Calu3 (cell line): ENCODE results near the gene USP15. TPM values are rescaled to one million over a fixed set of nuclear protein-coding genes. Genes with fewer than 3 reads are reported as not detected.

Experiments
- BruUV-seq: library from RNA; stranded (reverse); fragments of 400-500 nt; replicated peaks from 2 replicates; lab custom pipeline; 2021; lab: Mats Ljungman, UMichigan
- CTCF ChIA-PET: fragments of 300-600 bp; sonication (Branson Sonifier 250); formaldehyde crosslinking; loops from one replicate; lab custom pipeline; 2022; ENCODE audit warnings: antibody characterized with exemption; lab: Charles Lee
- DNase-seq: peaks from one replicate; pipeline ENCODE4 v3.0.0; 2022
- H3K27ac Mint-ChIP-seq: one replicate; pipeline ENCODE4 v1.8.0; 2022; ENCODE audit warnings: mixed read lengths; ENCODE audit not compliant: unreplicated experiment
- H3K27me3 Mint-ChIP-seq: one replicate; pipeline ENCODE4 v1.8.0; 2022; ENCODE audit warnings: mixed read lengths; ENCODE audit not compliant: unreplicated experiment
- H3K36me3 Mint-ChIP-seq: one replicate; pipeline ENCODE4 v1.8.0; 2022; ENCODE audit warnings: mild to moderate bottlenecking, moderate library complexity, mixed read lengths; ENCODE audit not compliant: insufficient read depth, unreplicated experiment
- H3K4me1 Mint-ChIP-seq: one replicate; pipeline ENCODE4 v1.8.0; 2022; ENCODE audit warnings: mild to moderate bottlenecking, low read depth, mixed read lengths; ENCODE audit not compliant: unreplicated experiment
- H3K4me3 Mint-ChIP-seq: one replicate; pipeline ENCODE4 v1.8.0; 2022; ENCODE audit warnings: mild to moderate bottlenecking, low read depth, moderate library complexity, mixed read lengths; ENCODE audit not compliant: unreplicated experiment
- H3K9me3 Mint-ChIP-seq: one replicate; pipeline ENCODE4 v1.8.0; 2022; ENCODE audit warnings: low read depth, mixed read lengths; ENCODE audit not compliant: unreplicated experiment
- CTCF ChIP-seq: fragments of 200-600 bp; IDR thresholded peaks from one replicate; pipeline ENCODE4 v1.8.0; 2022; ENCODE audit warnings: antibody characterized with exemption; ENCODE audit not compliant: unreplicated experiment
- intact Hi-C: fragments of 100-400 bp; cut with micrococcal nuclease; formaldehyde crosslinking; loops from one replicate; pipeline ENCODE4 v1.10.0; 2022; ENCODE audit not compliant: unreplicated experiment
- total RNA-seq: library from RNA; stranded (reverse); gene quantifications from 2 replicates; pipeline ENCODE4 v1.2.3, GENCODE V29; 2022

The USP15 gene
- total RNA-seq, 1 experiment from 2014 or later: 66.1 TPM

DNA sequence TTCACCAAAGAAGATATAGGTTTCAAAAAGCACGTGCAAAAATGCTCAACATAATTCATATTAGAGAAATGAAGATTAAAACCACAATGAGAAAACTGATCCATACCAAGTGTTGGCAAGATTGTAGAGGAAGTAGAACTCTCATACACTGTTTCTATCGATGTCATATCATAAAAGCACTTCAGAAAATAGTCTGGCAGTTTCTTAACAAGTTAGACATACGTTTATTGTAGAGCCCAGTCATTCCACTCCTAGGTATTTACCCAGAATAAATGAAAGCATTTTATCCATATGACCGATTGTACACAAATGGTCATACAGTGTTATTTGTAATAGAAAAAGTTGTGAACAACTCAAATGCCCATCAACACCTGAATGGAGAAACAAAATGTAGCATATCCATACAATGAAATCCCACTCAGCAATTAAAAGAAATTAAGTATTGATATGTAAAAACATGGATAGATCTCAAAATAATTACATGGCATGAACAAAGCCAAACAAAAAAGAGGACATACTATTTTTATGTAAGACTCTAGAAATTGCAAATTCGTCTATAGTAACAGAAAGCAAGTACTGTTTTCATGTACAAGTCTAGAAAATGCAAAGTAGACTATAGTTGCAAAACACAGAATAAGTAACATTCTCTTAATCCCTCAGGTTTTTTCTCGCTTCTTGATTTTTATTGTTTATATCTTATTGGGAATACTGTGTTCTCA is 41.0 kb downstream of the USP15 start:
- CTCF ChIA-PET: no interaction called here
- Mint-ChIP-seq H3K9me3 (peaks cover 6% of the 10 kb centered on the region), H3K4me1 (no peaks in the 10 kb centered on the region), H3K4me3 (no peak overlapping the region), H3K36me3 (peaks cover 37% of the 10 kb centered on the region), H3K27ac (no peak overlapping the region), H3K27me3 (no peaks in the 10 kb centered on the region)
- intact Hi-C loops: no loop called here
- no TSS peak for BruUV-seq
- TF ChIP-seq CTCF: no peak
- DNase-seq: no peak

GRCh38 chr12:62301799-62302133 is 41.6 kb downstream of the USP15 start:
- Mint-ChIP-seq H3K27ac (no peak overlapping the region), H3K9me3 (peaks cover 6% of the 10 kb centered on the region), H3K4me1 (no peaks in the 10 kb centered on the region), H3K36me3 (peaks cover 36% of the 10 kb centered on the region), H3K27me3 (no peaks in the 10 kb centered on the region), H3K4me3 (no peak overlapping the region)
- CTCF ChIA-PET: no interaction called here
- no peak for TF ChIP-seq CTCF
- BruUV-seq: no TSS peak
- no peak for DNase-seq
- intact Hi-C loops: no loop called here

GRCh38 chr12:62304560-62304959 is 44.4 kb downstream of the USP15 start:
- BruUV-seq: no TSS peak
- intact Hi-C loops: no loop called here
- Mint-ChIP-seq H3K4me3 (no peak overlapping the region), H3K27me3 (no peaks in the 10 kb centered on the region), H3K36me3 (peaks cover 14% of the 10 kb centered on the region), H3K9me3 (peaks cover 6% of the 10 kb centered on the region), H3K27ac (no peak overlapping the region), H3K4me1 (no peaks in the 10 kb centered on the region)
- CTCF ChIA-PET: no interaction called here
- no peak for TF ChIP-seq CTCF
- no peak for DNase-seq

GRCh38 chr12:62305778-62306177 is 45.6 kb downstream of the USP15 start:
- Mint-ChIP-seq H3K27ac (no peak overlapping the region), H3K4me3 (no peak overlapping the region), H3K9me3 (peaks cover 6% of the 10 kb centered on the region), H3K36me3 (peaks cover 13% of the 10 kb centered on the region), H3K27me3 (no peaks in the 10 kb centered on the region), H3K4me1 (no peaks in the 10 kb centered on the region)
- DNase-seq: no peak
- CTCF ChIA-PET: no interaction called here
- intact Hi-C loops: no loop called here
- no TSS peak for BruUV-seq
- no peak for TF ChIP-seq CTCF
